HepG2 (cell line): ENCODE data around the gene METTL27. TPM values are rescaled to one million over a fixed set of nuclear protein-coding genes. Genes with fewer than 3 reads are reported as not detected.

ENCODE experiments used
- IKZF4 ChIP-seq: sonication (generic); formaldehyde crosslinking; IDR thresholded peaks from 2 replicates; pipeline ENCODE4 v1.5.1; 2020; ENCODE audit warnings: borderline replicate concordance, mild to moderate bottlenecking, low read depth, missing genetic modification reagents; ENCODE audit errors: not compliant biosample characterization
- MATR3 ChIP-seq: sonication (generic); formaldehyde crosslinking; IDR thresholded peaks from 2 replicates; pipeline ENCODE4 v1.4.0; 2020; ENCODE audit warnings: missing genetic modification reagents
- MED8 ChIP-seq: sonication (generic); formaldehyde crosslinking; IDR thresholded peaks from 2 replicates; pipeline ENCODE4 v1.8.1; 2023; ENCODE audit warnings: mild to moderate bottlenecking, missing genetic modification reagents; ENCODE audit not compliant: insufficient replicate concordance
- SP5 ChIP-seq: IDR thresholded peaks from 2 replicates; pipeline ENCODE4 v1.6.1; 2016; ENCODE audit warnings: low read depth, borderline replicate concordance
- TBX2 ChIP-seq: sonication (generic); formaldehyde crosslinking; IDR thresholded peaks from 2 replicates; pipeline ENCODE4 v1.5.0; 2020; ENCODE audit warnings: missing genetic modification reagents, mild to moderate bottlenecking, borderline replicate concordance
- ZNF333 ChIP-seq: sonication (generic); formaldehyde crosslinking; IDR thresholded peaks from 2 replicates; pipeline ENCODE4 v1.4.0; 2020; ENCODE audit warnings: mild to moderate bottlenecking, missing genetic modification reagents, borderline replicate concordance
- ZSCAN31 ChIP-seq: sonication (generic); formaldehyde crosslinking; IDR thresholded peaks from 2 replicates; pipeline ENCODE4 v1.5.0; 2020; ENCODE audit warnings: low read depth, mild to moderate bottlenecking, missing genetic modification reagents
- polyA plus RNA-seq, 8 experiments: library from polyadenylated mRNA; depleted of rRNA in 3 of 8; stranded (reverse) in 7 of 8; unstranded in 1 of 8; fragments of >200 nt; fragmentation: Illumina TruSeq in 4 of 8; extraction: Trizol in 4 of 8; gene quantifications; 2 replicates each; pipeline versions ENCODE4 v1.2.1 to v1.2.3, GENCODE V29; 2011 to 2016; ENCODE audit warnings: low read depth in 4 of 8, missing spikeins in 1 of 8, mixed read lengths in 1 of 8; ENCODE audit not compliant: insufficient read depth in 1 of 8
- total RNA-seq, 5 experiments: library from RNA; depleted of rRNA; stranded (reverse); fragments of >200 nt; fragmentation: Illumina TruSeq; extraction: Trizol; gene quantifications; 2 replicates each; pipeline ENCODE4 v1.2.3, GENCODE V29; 2016; ENCODE audit warnings: low read depth in 1 of 5
- TF ChIP-seq, protein P1 (sequence below): sonication (generic); formaldehyde crosslinking; IDR thresholded peaks from 2 replicates; pipeline ENCODE4 v1.5.1; 2020; ENCODE audit warnings: missing genetic modification reagents, mild to moderate bottlenecking, borderline replicate concordance
- TF ChIP-seq, protein P2 (sequence below): sonication (generic); formaldehyde crosslinking; IDR thresholded peaks from 2 replicates; pipeline ENCODE4 v1.5.0; 2020; ENCODE audit warnings: missing genetic modification reagents, mild to moderate bottlenecking, borderline replicate concordance
- TF ChIP-seq, protein P3 (sequence below), 2 experiments: IDR thresholded peaks; 2 replicates each; pipeline ENCODE4 v1.6.1; 2011 to 2012; ENCODE audit warnings: low read length in 2 of 2, borderline replicate concordance in 1 of 2, low read depth in 1 of 2, mild to moderate bottlenecking in 1 of 2, moderate library complexity in 1 of 2
- TF ChIP-seq, protein P4 (sequence below): sonication (generic); formaldehyde crosslinking; IDR thresholded peaks from 2 replicates; pipeline ENCODE4 v1.4.0; 2020; ENCODE audit warnings: missing genetic modification reagents, mild to moderate bottlenecking, borderline replicate concordance
- TF ChIP-seq, protein P5 (sequence below): IDR thresholded peaks from 2 replicates; pipeline ENCODE4 v1.6.1; 2016; ENCODE audit warnings: missing biosample characterization, missing genetic modification reagents, low read depth
- TF ChIP-seq, protein P6 (sequence below): sonication (generic); formaldehyde crosslinking; IDR thresholded peaks from 2 replicates; pipeline ENCODE4 v1.8.0; 2022; ENCODE audit warnings: missing genetic modification reagents, mild to moderate bottlenecking, inconsistent platforms, borderline replicate concordance

The METTL27 gene
- total and polyA plus RNA-seq, 2 of the 13 experiments (the other 11 are each of a cell fraction or from before 2014, with no cell fraction given), result 2.0 to 3.0 TPM

DNA sequence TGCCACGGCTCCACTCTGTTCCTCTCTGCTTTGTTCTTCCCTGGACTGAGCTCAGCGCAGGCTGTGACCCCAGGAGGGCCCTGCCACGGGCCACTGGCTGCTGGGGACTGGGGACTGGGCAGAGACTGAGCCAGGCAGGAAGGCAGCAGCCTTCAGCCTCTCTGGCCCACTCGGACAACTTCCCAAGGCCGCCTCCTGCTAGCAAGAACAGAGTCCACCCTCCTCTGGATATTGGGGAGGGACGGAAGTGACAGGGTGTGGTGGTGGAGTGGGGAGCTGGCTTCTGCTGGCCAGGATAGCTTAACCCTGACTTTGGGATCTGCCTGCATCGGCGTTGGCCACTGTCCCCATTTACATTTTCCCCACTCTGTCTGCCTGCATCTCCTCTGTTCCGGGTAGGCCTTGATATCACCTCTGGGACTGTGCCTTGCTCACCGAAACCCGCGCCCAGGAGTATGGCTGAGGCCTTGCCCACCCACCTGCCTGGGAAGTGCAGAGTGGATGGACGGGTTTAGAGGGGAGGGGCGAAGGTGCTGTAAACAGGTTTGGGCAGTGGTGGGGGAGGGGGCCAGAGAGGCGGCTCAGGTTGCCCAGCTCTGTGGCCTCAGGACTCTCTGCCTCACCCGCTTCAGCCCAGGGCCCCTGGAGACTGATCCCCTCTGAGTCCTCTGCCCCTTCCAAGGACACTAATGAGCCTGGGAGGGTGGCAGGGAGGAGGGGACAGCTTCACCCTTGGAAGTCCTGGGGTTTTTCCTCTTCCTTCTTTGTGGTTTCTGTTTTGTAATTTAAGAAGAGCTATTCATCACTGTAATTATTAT is 10.3 kb downstream of the METTL27 start (continued):
- peak; percentile 46 for TF ChIP-seq MED8 (CRISPR knock-in tag)
- no peak for TF ChIP-seq MATR3 (CRISPR knock-in tag)
- TF ChIP-seq, protein P1, sequence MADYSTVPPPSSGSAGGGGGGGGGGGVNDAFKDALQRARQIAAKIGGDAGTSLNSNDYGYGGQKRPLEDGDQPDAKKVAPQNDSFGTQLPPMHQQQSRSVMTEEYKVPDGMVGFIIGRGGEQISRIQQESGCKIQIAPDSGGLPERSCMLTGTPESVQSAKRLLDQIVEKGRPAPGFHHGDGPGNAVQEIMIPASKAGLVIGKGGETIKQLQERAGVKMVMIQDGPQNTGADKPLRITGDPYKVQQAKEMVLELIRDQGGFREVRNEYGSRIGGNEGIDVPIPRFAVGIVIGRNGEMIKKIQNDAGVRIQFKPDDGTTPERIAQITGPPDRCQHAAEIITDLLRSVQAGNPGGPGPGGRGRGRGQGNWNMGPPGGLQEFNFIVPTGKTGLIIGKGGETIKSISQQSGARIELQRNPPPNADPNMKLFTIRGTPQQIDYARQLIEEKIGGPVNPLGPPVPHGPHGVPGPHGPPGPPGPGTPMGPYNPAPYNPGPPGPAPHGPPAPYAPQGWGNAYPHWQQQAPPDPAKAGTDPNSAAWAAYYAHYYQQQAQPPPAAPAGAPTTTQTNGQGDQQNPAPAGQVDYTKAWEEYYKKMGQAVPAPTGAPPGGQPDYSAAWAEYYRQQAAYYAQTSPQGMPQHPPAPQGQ (CRISPR knock-in tag), result no peak
- TF ChIP-seq, protein P2, sequence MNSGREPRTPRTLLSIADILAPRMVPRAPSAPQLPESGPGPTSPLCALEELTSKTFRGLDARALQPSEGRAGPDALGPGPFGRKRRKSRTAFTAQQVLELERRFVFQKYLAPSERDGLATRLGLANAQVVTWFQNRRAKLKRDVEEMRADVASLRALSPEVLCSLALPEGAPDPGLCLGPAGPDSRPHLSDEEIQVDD (CRISPR knock-in tag), result peak; percentile 76
- TF ChIP-seq, protein P3, sequence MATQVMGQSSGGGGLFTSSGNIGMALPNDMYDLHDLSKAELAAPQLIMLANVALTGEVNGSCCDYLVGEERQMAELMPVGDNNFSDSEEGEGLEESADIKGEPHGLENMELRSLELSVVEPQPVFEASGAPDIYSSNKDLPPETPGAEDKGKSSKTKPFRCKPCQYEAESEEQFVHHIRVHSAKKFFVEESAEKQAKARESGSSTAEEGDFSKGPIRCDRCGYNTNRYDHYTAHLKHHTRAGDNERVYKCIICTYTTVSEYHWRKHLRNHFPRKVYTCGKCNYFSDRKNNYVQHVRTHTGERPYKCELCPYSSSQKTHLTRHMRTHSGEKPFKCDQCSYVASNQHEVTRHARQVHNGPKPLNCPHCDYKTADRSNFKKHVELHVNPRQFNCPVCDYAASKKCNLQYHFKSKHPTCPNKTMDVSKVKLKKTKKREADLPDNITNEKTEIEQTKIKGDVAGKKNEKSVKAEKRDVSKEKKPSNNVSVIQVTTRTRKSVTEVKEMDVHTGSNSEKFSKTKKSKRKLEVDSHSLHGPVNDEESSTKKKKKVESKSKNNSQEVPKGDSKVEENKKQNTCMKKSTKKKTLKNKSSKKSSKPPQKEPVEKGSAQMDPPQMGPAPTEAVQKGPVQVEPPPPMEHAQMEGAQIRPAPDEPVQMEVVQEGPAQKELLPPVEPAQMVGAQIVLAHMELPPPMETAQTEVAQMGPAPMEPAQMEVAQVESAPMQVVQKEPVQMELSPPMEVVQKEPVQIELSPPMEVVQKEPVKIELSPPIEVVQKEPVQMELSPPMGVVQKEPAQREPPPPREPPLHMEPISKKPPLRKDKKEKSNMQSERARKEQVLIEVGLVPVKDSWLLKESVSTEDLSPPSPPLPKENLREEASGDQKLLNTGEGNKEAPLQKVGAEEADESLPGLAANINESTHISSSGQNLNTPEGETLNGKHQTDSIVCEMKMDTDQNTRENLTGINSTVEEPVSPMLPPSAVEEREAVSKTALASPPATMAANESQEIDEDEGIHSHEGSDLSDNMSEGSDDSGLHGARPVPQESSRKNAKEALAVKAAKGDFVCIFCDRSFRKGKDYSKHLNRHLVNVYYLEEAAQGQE (IDR thresholded peaks at IDR 0.05; ENCODE audit: borderline replicate concordance in 1 of 2, low read depth in 1 of 2, low read length in 2 of 2), result no peak
- TF ChIP-seq, protein P4, sequence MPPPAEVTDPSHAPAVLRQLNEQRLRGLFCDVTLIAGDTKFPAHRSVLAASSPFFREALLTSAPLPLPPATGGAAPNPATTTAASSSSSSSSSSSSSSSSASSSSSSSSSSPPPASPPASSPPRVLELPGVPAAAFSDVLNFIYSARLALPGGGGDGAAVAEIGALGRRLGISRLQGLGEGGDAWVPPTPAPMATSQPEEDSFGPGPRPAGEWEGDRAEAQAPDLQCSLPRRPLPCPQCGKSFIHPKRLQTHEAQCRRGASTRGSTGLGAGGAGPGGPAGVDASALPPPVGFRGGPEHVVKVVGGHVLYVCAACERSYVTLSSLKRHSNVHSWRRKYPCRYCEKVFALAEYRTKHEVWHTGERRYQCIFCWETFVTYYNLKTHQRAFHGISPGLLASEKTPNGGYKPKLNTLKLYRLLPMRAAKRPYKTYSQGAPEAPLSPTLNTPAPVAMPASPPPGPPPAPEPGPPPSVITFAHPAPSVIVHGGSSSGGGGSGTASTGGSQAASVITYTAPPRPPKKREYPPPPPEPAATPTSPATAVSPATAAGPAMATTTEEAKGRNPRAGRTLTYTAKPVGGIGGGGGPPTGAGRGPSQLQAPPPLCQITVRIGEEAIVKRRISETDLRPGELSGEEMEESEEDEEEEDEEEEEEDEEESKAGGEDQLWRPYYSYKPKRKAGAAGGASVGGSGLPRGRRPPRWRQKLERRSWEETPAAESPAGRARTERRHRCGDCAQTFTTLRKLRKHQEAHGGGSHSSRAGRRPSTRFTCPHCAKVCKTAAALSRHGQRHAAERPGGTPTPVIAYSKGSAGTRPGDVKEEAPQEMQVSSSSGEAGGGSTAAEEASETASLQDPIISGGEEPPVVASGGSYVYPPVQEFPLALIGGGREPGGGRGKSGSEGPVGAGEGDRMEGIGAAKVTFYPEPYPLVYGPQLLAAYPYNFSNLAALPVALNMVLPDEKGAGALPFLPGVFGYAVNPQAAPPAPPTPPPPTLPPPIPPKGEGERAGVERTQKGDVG, result no peak
- no peak for TF ChIP-seq ZNF333 (CRISPR knock-in tag)
- no peak for TF ChIP-seq IKZF4 (CRISPR knock-in tag)
- TF ChIP-seq, protein P5, sequence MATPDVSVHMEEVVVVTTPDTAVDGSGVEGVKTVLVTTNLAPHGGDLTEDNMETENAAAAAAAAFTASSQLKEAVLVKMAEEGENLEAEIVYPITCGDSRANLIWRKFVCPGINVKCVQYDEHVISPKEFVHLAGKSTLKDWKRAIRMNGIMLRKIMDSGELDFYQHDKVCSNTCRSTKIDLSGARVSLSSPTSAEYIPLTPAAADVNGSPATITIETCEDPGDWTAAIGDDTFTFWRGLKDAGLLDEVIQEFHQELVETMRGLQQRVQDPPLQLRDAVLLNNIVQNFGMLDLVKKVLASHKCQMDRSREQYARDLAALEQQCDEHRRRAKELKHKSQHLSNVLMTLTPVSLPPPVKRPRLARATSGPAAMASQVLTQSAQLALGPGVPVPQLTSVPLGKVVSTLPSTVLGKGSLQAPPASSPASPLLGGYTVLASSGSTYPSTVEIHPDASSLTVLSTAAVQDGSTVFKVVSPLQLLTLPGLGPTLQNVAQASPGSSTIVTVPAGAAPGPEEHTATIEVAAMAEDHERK (CRISPR knock-in tag), result no peak
- peak; percentile 49 for TF ChIP-seq TBX2
- TF ChIP-seq SP5 (CRISPR knock-in tag), result peak; percentile 65; the same call in 1 of the 2 replicates
- TF ChIP-seq, protein P6, sequence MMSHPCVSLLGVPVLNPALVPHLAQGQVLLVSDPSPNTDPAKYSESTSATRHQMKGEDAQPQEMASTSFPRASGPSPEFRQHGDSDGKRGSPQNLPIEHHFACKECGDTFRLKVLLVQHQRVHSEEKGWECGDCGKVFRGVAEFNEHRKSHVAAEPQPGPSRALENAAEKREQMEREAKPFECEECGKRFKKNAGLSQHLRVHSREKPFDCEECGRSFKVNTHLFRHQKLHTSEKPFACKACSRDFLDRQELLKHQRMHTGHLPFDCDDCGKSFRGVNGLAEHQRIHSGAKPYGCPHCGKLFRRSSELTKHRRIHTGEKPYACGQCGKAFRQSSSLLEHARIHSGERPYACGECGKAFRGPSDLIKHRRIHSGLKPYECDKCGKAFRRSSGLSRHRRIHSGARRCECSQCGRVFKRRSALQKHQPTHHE (CRISPR knock-in tag), result no peak
- TF ChIP-seq ZSCAN31 (CRISPR knock-in tag), result no peak
